Measurements from ENCODE around the gene GPR33.

GRCh38 chr14:31476131-31476866 lies 11.5 kb downstream of the GPR33 start:
- no peak for TF ChIP-seq POLR2A (IDR thresholded peaks at IDR 0.05; ENCODE audit: low read depth, low read length)
- TF ChIP-seq POLR2AphosphoS5 (IDR thresholded peaks at IDR 0.05; ENCODE audit: low read depth, low read length), result no peak

Data from GM12892 (cell line).